UCSD-AML1 (cell line): Measurements from ENCODE around the gene SLC6A18.
"Not testable (repeated sequence)": the region's sequence is repeated elsewhere in the genome, so short reads cannot be mapped to it uniquely, and the experiment has no call there.

Experiments used
- DNase-seq: peaks from one replicate; lab custom pipeline; 2025; ENCODE audit not compliant: unreplicated experiment; lab: John Stamatoyannopoulos, UW

SLC6A18 gene

GRCh38 chr5:1251678-1252580 is 26.7 kb downstream of the SLC6A18 start:
- DNase-seq = no peak

- no peak for DNase-seq
These were observed 27.5 kb downstream of the SLC6A18 start for GRCh38 chr5:1252681-1253080.

- DNase-seq = no peak
These were observed 28.4 kb downstream of the SLC6A18 start for GRCh38 chr5:1253456-1254105.

- no peak for DNase-seq
These were observed 29.0 kb downstream of the SLC6A18 start for GRCh38 chr5:1254196-1254595.

GRCh38 chr5:1255081-1255561 is 29.9 kb downstream of the SLC6A18 start:
- no peak for DNase-seq

GRCh38 chr5:1256776-1257175 is 31.6 kb downstream of the SLC6A18 start:
- no peak for DNase-seq

- DNase-seq = no peak
These were observed 32.2 kb downstream of the SLC6A18 start for GRCh38 chr5:1257363-1257762.

- no peak for DNase-seq
These were observed 32.7 kb downstream of the SLC6A18 start for GRCh38 chr5:1257841-1258240.

- DNase-seq = no peak
These were observed 34.8 kb downstream of the SLC6A18 start for GRCh38 chr5:1259806-1260480.

GRCh38 chr5:1261643-1262042 is 36.5 kb downstream of the SLC6A18 start:
- DNase-seq = no peak

GRCh38 chr5:1262381-1262780 is 37.2 kb downstream of the SLC6A18 start:
- DNase-seq = no peak

GRCh38 chr5:1264211-1264610 is 39.0 kb downstream of the SLC6A18 start:
- DNase-seq = no peak

- no peak for DNase-seq
These were observed 39.8 kb downstream of the SLC6A18 start for GRCh38 chr5:1265026-1265425.

- no peak for DNase-seq
These were observed 40.6 kb downstream of the SLC6A18 start for GRCh38 chr5:1265461-1266455.

- no peak for DNase-seq
These were observed 41.6 kb downstream of the SLC6A18 start for GRCh38 chr5:1266791-1267190.

- not testable (repeated sequence) for DNase-seq
These were observed 42.3 kb downstream of the SLC6A18 start for GRCh38 chr5:1267464-1267863.

GRCh38 chr5:1268056-1268455 is 42.9 kb downstream of the SLC6A18 start:
- DNase-seq = no peak

- DNase-seq = no peak
These were observed 43.5 kb downstream of the SLC6A18 start for GRCh38 chr5:1268666-1269065.

- no peak for DNase-seq
These were observed 45.2 kb downstream of the SLC6A18 start for GRCh38 chr5:1270426-1270825.
